H1 (cell line): ENCODE measurements around the gene COPA. TPM values are rescaled to one million over a fixed set of nuclear protein-coding genes. Genes with fewer than 3 reads are reported as not detected.

Experiments used
- CTCF ChIA-PET: fragments of 300-600 bp; sonication (Branson Sonifier 250); formaldehyde crosslinking; loops from one replicate; lab custom pipeline; 2021; ENCODE audit not compliant: partially characterized antibody; lab: Charles Lee
- POLR2A ChIA-PET: fragments of 300-600 bp; sonication (Branson Sonifier 250); formaldehyde crosslinking; loops from one replicate; lab custom pipeline; 2021; ENCODE audit warnings: inconsistent platforms; ENCODE audit not compliant: partially characterized antibody; lab: Charles Lee
- DNase-seq, 2 experiments: peaks; one replicate each; pipeline versions ENCODE4 v3.0.0 to v3.0.0-alpha.2; 2010 to 2022; ENCODE audit warnings: low spot score in 2 of 2, low read depth in 1 of 2, mixed read lengths in 1 of 2
- FAIRE-seq: peaks from 2 replicates; lab custom pipeline; 2011; peaks lifted over from hg19 to GRCh38; lab: Jason Lieb, UNC
- H2AFZ ChIP-seq: 2 replicates; pipeline ENCODE4 v1.8.1; 2012; ENCODE audit warnings: low read length, inconsistent platforms
- H2AK5ac ChIP-seq: 2 replicates; pipeline ENCODE4 v1.6.1; 2013; ENCODE audit warnings: low read depth, low read length
- H2BK120ac ChIP-seq: replicated peaks from 2 replicates; pipeline ENCODE3; 2013; ENCODE audit warnings: low read depth, low read length, inconsistent platforms
- H2BK12ac ChIP-seq: 2 replicates; pipeline ENCODE4 v1.6.1; 2013; ENCODE audit warnings: low read depth, low read length
- H2BK15ac ChIP-seq: 2 replicates; pipeline ENCODE4 v1.6.1; 2013; ENCODE audit warnings: low read length
- H2BK20ac ChIP-seq: 2 replicates; pipeline ENCODE4 v1.6.1; 2013; ENCODE audit warnings: low read length
- H2BK5ac ChIP-seq: 2 replicates; pipeline ENCODE4 v1.6.1; 2013; ENCODE audit warnings: low read depth, low read length
- H3K14ac ChIP-seq: 2 replicates; pipeline ENCODE4 v1.6.1; 2013; ENCODE audit warnings: inconsistent platforms; ENCODE audit not compliant: insufficient read length
- H3K18ac ChIP-seq: 2 replicates; pipeline ENCODE4 v1.6.1; 2013; ENCODE audit warnings: low read length; ENCODE audit errors: extremely low read depth
- H3K23ac ChIP-seq: 2 replicates; pipeline ENCODE4 v1.6.1; 2013; ENCODE audit warnings: inconsistent platforms; ENCODE audit not compliant: insufficient read length
- H3K23me2 ChIP-seq: 2 replicates; pipeline ENCODE4 v1.6.1; 2013; ENCODE audit warnings: low read depth, low read length
- H3K27ac ChIP-seq: 2 replicates; pipeline ENCODE4 v1.6.1; 2011; ENCODE audit warnings: low read depth, low read length, inconsistent platforms
- H3K27me3 ChIP-seq, 4 experiments: replicated peaks in 1 of 4; 1 replicate in 1 of 4; 2 replicates in 3 of 4; pipeline versions ENCODE4 v1.6.1 to v1.8.1; 2011 to 2013; ENCODE audit warnings: low read length in 3 of 4, mild to moderate bottlenecking in 3 of 4, inconsistent platforms in 2 of 4, mixed read lengths in 2 of 4, moderate library complexity in 1 of 4; ENCODE audit not compliant: control insufficient read depth in 3 of 4, insufficient read depth in 3 of 4; ENCODE audit errors: extremely low read depth in 1 of 4
- H3K36me3 ChIP-seq, 4 experiments: 2 replicates each; pipeline versions ENCODE4 v1.6.1 to v1.8.1; 2011 to 2013; ENCODE audit warnings: mild to moderate bottlenecking in 4 of 4, low read length in 3 of 4, moderate library complexity in 2 of 4, control low read depth in 1 of 4, inconsistent platforms in 1 of 4; ENCODE audit not compliant: insufficient read depth in 4 of 4, control insufficient read depth in 2 of 4
- H3K4ac ChIP-seq: replicated peaks from 2 replicates; pipeline ENCODE3; 2013; ENCODE audit warnings: low read length, low read depth, mixed read lengths, inconsistent platforms; ENCODE audit not compliant: insufficient read length
- H3K4me1 ChIP-seq, 4 experiments: replicated peaks in 1 of 4; 1 replicate in 1 of 4; 2 replicates in 3 of 4; pipeline versions ENCODE4 v1.6.1 to v1.8.1; 2011 to 2013; ENCODE audit warnings: low read length in 3 of 4, inconsistent platforms in 2 of 4, mixed read lengths in 1 of 4; ENCODE audit not compliant: insufficient read depth in 4 of 4, control insufficient read depth in 3 of 4
- H3K4me2 ChIP-seq, 2 experiments: 2 replicates each; pipeline versions ENCODE4 v1.6.1 to v1.8.1; 2011 to 2013; ENCODE audit warnings: low read depth in 2 of 2, low read length in 2 of 2, control low read depth in 1 of 2, inconsistent platforms in 1 of 2, mild to moderate bottlenecking in 1 of 2; ENCODE audit not compliant: insufficient read depth in 1 of 2
- H3K4me3 ChIP-seq, 4 experiments: fragments of 200-600, 300-600 bp in 1 of 4; sonication (generic), shearing (Covaris generic), sonication (Bioruptor Twin) in 1 of 4; 2 replicates each; pipeline versions ENCODE4 v1.5.1 to v1.8.1; 2011 to 2016; ENCODE audit warnings: low read length in 4 of 4, low read depth in 3 of 4, control low read depth in 2 of 4, inconsistent platforms in 2 of 4, mild to moderate bottlenecking in 2 of 4, mixed read lengths in 1 of 4, moderate library complexity in 1 of 4; ENCODE audit not compliant: insufficient read depth in 2 of 4; ENCODE audit errors: extremely low read depth in 1 of 4
- H3K56ac ChIP-seq: replicated peaks from 2 replicates; pipeline ENCODE3; 2013; ENCODE audit warnings: low read depth, mild to moderate bottlenecking, mixed read lengths, low read length, inconsistent platforms; ENCODE audit not compliant: insufficient read length
- H3K79me1 ChIP-seq: 2 replicates; pipeline ENCODE4 v1.6.1; 2013; ENCODE audit warnings: low read depth, low read length, control low read depth
- H3K79me2 ChIP-seq, 2 experiments: 2 replicates each; pipeline versions ENCODE4 v1.6.1 to v1.8.1; 2012 to 2013; ENCODE audit warnings: low read length in 2 of 2, mild to moderate bottlenecking in 2 of 2, inconsistent platforms in 1 of 2; ENCODE audit not compliant: insufficient read depth in 2 of 2, control insufficient read depth in 1 of 2
- H3K9ac ChIP-seq, 4 experiments: replicated peaks in 1 of 4; 1 replicate in 1 of 4; 2 replicates in 3 of 4; pipeline versions ENCODE4 v1.6.1 to v1.8.1; 2011 to 2013; ENCODE audit warnings: low read depth in 3 of 4, low read length in 3 of 4, control low read depth in 2 of 4, mild to moderate bottlenecking in 2 of 4, moderate library complexity in 2 of 4, inconsistent platforms in 1 of 4; ENCODE audit errors: extremely low read depth in 1 of 4
- H3K9me3 ChIP-seq, 2 experiments: 2 replicates each; pipeline versions ENCODE4 v1.6.1 to v1.8.1; 2012 to 2013; ENCODE audit warnings: mild to moderate bottlenecking in 2 of 2, moderate library complexity in 2 of 2, control low read depth in 1 of 2, inconsistent platforms in 1 of 2, low read depth in 1 of 2, low read length in 1 of 2, mixed read lengths in 1 of 2; ENCODE audit not compliant: insufficient read depth in 2 of 2
- H4K20me1 ChIP-seq, 2 experiments: replicated peaks in 1 of 2; 2 replicates each; pipeline versions ENCODE3 to v1.8.1; 2011 to 2013; ENCODE audit warnings: inconsistent platforms in 2 of 2, low read length in 2 of 2, mild to moderate bottlenecking in 1 of 2; ENCODE audit not compliant: insufficient read depth in 2 of 2, control insufficient read depth in 1 of 2
- H4K5ac ChIP-seq: 2 replicates; pipeline ENCODE4 v1.6.1; 2013; ENCODE audit warnings: low read length, low read depth, mixed read lengths, inconsistent platforms; ENCODE audit not compliant: insufficient read length
- H4K8ac ChIP-seq: 2 replicates; pipeline ENCODE4 v1.8.0; 2013; ENCODE audit warnings: mild to moderate bottlenecking, moderate library complexity, low read length, inconsistent platforms; ENCODE audit not compliant: insufficient read depth; ENCODE audit errors: extremely low read depth
- H4K91ac ChIP-seq: replicated peaks from 2 replicates; pipeline ENCODE3; 2013; ENCODE audit warnings: low read length, mixed read lengths, inconsistent platforms; ENCODE audit not compliant: insufficient read length
- BCL11A ChIP-seq, 2 experiments: IDR thresholded peaks; one replicate each; pipeline ENCODE4 v1.6.1; 2011; ENCODE audit warnings: low read depth in 2 of 2, low read length in 2 of 2, mild to moderate bottlenecking in 2 of 2
- CTBP2 ChIP-seq: IDR thresholded peaks from 2 replicates; pipeline ENCODE4 v1.7.0; 2011; ENCODE audit warnings: borderline replicate concordance, mild to moderate bottlenecking, moderate library complexity, mixed read lengths, low read length; ENCODE audit not compliant: insufficient read depth, insufficient read length
- E2F6 ChIP-seq: IDR thresholded peaks from 2 replicates; pipeline ENCODE4 v1.6.1; 2012; ENCODE audit warnings: inconsistent platforms
- EP300 ChIP-seq, 2 experiments: IDR thresholded peaks; 1 replicate in 1 of 2; 2 replicates in 1 of 2; pipeline ENCODE4 v1.6.1; 2011 to 2012; ENCODE audit warnings: low read depth in 2 of 2, low read length in 2 of 2, mild to moderate bottlenecking in 2 of 2, borderline replicate concordance in 1 of 2, inconsistent platforms in 1 of 2, moderate library complexity in 1 of 2
- EZH2 ChIP-seq: fragments of 200-600 bp; sonication (generic); IDR thresholded peaks from 2 replicates; pipeline ENCODE4 v1.7.1; 2012; ENCODE audit warnings: low read depth, mild to moderate bottlenecking, moderate library complexity, low read length, inconsistent platforms; ENCODE audit not compliant: severe bottlenecking
- JUN ChIP-seq: IDR thresholded peaks from 2 replicates; pipeline ENCODE4 v1.6.1; 2011; ENCODE audit warnings: low read depth, mild to moderate bottlenecking, improper control_type of control experiment, low read length
- KDM5A ChIP-seq: fragments of 200-600 bp; IDR thresholded peaks from 2 replicates; pipeline ENCODE4 v1.7.1; 2012; ENCODE audit warnings: mild to moderate bottlenecking, low read length, inconsistent platforms, mixed read lengths
- NANOG ChIP-seq: IDR thresholded peaks from 2 replicates; pipeline ENCODE4 v1.6.1; 2011; ENCODE audit warnings: low read length, low read depth, mild to moderate bottlenecking, inconsistent platforms; ENCODE audit not compliant: insufficient read depth, poor library complexity, severe bottlenecking
- POLR2A ChIP-seq, 2 experiments: IDR thresholded peaks; 1 replicate in 1 of 2; 2 replicates in 1 of 2; pipeline ENCODE4 v1.6.1; 2011; ENCODE audit warnings: low read depth in 2 of 2, low read length in 2 of 2, mild to moderate bottlenecking in 2 of 2; ENCODE audit errors: control extremely low read depth in 1 of 2
- POLR2AphosphoS5 ChIP-seq: IDR thresholded peaks from 2 replicates; pipeline ENCODE4 v1.6.1; 2011; ENCODE audit warnings: low read depth, low read length
- SIRT6 ChIP-seq: IDR thresholded peaks from one replicate; pipeline ENCODE4 v1.7.1; 2012; ENCODE audit warnings: low read length, inconsistent platforms
- TCF12 ChIP-seq: IDR thresholded peaks from 2 replicates; pipeline ENCODE4 v1.6.1; 2011; ENCODE audit warnings: low read depth, mild to moderate bottlenecking, low read length
- WGBS, 2 experiments: shearing (Covaris generic) in 1 of 2; methylation state at CpG; one replicate each; pipeline versions ENCODE4 v1.1.6 to v1.1.7; 2013 to 2015; ENCODE audit warnings: low lambda C conversion rate in 2 of 2, mixed read lengths in 2 of 2, inconsistent platforms in 1 of 2, low coverage in 1 of 2, missing lambda C conversion rate in 1 of 2; ENCODE audit not compliant: insufficient replicate concordance in 2 of 2, insufficient coverage in 1 of 2, insufficient read length in 1 of 2; ENCODE audit errors: extremely low coverage in 1 of 2, missing lambda C conversion rate in 1 of 2; 5-methylcytosine and 5-hydroxymethylcytosine counted together
- polyA plus RNA-seq, 7 experiments: library from polyadenylated mRNA; depleted of rRNA in 3 of 7; stranded (reverse) in 5 of 7; unstranded in 2 of 7; fragments of >200 nt in 5 of 7; fragments of 200-250 nt in 2 of 7; gene quantifications; 1 replicate in 5 of 7; 2 replicates in 1 of 7; 4 replicates in 1 of 7; pipeline versions ENCODE4 v1.2.1 to v1.2.3, GENCODE V29; 2011 to 2013; ENCODE audit warnings: missing spikeins in 2 of 7, mixed read lengths in 2 of 7
- total RNA-seq: library from RNA; stranded (reverse); fragmentation: NEBNext Ultra II Directional; extraction: Animal tissue kit (Norgen Biotek cat#: 25700); gene quantifications from 2 replicates; pipeline ENCODE4 v1.2.1, GENCODE V29; 2021

Gene COPA
- total and polyA plus RNA-seq, 2 of the 8 experiments (the other 6 are each of a cell fraction or from before 2014, with no cell fraction given) = 78.2 to 115 TPM

- CTCF ChIA-PET = interaction anchor here (1.0 to 4.7 kb wide), 4 partner anchors 16 to 181 kb away, joined by 3 to 19 read pairs (median 10); no protein-coding TSS in a partner anchor
- WGBS, 2 experiments = 92% methylated on average over 10 of the region's 10 CpGs; no CpG with 5 or more reads in 1 of the 2 experiments
Measured at GRCh38 chr1:160267284-160267991, 75.6 kb downstream of the COPA start.

More at GRCh38 chr1:160267284-160267991, 75.6 kb downstream of the COPA start:
- TF ChIP-seq POLR2A (IDR thresholded peaks at IDR 0.05; ENCODE audit: control extremely low read depth in 1 of 2, low read depth in 2 of 2, low read length in 2 of 2) (no peak), KDM5A (no peak), JUN (no peak), TCF12 (no peak), BCL11A (IDR thresholded peaks at IDR 0.05; ENCODE audit: low read depth in 2 of 2, low read length in 2 of 2) (no peak), SIRT6 (no peak), EP300 (IDR thresholded peaks at IDR 0.05; ENCODE audit: borderline replicate concordance in 1 of 2, low read depth in 2 of 2, low read length in 2 of 2) (no peak), CTBP2 (no peak), POLR2AphosphoS5 (no peak), EZH2 (no peak), E2F6 (no peak), NANOG (no peak)
- TF ChIP-seq, all 59 proteins: peak for 0
- no peak overlapping the region for H3K27ac ChIP-seq
- H3K9me3 ChIP-seq = no peaks in the 10 kb centered on the region
- DNase-seq (no peak), FAIRE-seq (no peak)
- H2AK5ac ChIP-seq = no peak overlapping the region
- no peak overlapping the region for H2BK120ac ChIP-seq
- no peaks in the 10 kb centered on the region for H3K36me3 ChIP-seq
- H3K56ac ChIP-seq = no peak overlapping the region
- no peak overlapping the region for H3K18ac ChIP-seq
- no peaks in the 10 kb centered on the region; the same call in 1 of the 2 replicates for H3K79me1 ChIP-seq
- no peak overlapping the region for H3K23ac ChIP-seq
- no peak overlapping the region for H3K14ac ChIP-seq
- H2AFZ ChIP-seq = no peak overlapping the region
- POLR2A ChIA-PET = interaction anchor here (0.7 to 10.9 kb wide), 5 partner anchors 8 to 135 kb away, joined by 3 to 79 read pairs (median 5); partner anchors contain the start of gene PEX19
- no peaks in the 10 kb centered on the region; a peak in 1 of 7 replicates for H3K27me3 ChIP-seq
- H4K8ac ChIP-seq = no peak overlapping the region
- no peak overlapping the region for H2BK12ac ChIP-seq
- no peaks in the 10 kb centered on the region for H3K79me2 ChIP-seq
- no peak overlapping the region for H3K9ac ChIP-seq
- H3K23me2 ChIP-seq = no peaks in the 10 kb centered on the region
- H3K4me3 ChIP-seq = no peak overlapping the region
- H3K4ac ChIP-seq = no peak overlapping the region
- H2BK5ac ChIP-seq = no peak overlapping the region
- H4K91ac ChIP-seq = no peak overlapping the region
- no peaks in the 10 kb centered on the region for H4K20me1 ChIP-seq
- H4K5ac ChIP-seq = no peak overlapping the region
- no peak overlapping the region for H2BK15ac ChIP-seq
- peaks cover 0 to 1% (median 0%) of the 10 kb centered on the region in 4 experiments; a peak in 1 of 7 replicates for H3K4me1 ChIP-seq
- no peak overlapping the region for H3K4me2 ChIP-seq
- H2BK20ac ChIP-seq = no peak overlapping the region
